Fibroblast of lung (primary cell): ENCODE data around the gene RBM27. TPM values are rescaled to one million over a fixed set of nuclear protein-coding genes. Genes with fewer than 3 reads are reported as not detected.
A peak's percentile ranks its signal among the peaks of the same experiment; 100 is the strongest.
"Not testable (repeated sequence)": the region's sequence is repeated elsewhere in the genome, so short reads cannot be mapped to it uniquely, and the experiment has no call there.

Experiments used
- DNase-seq, 2 donors: peaks; one replicate each; pipeline versions ENCODE4 v3.0.0 to v3.0.0-alpha.2; 2010; ENCODE audit warnings: low read depth in 2 of 2
- H2AFZ ChIP-seq: 2 replicates; pipeline ENCODE4 v1.5.1; 2012; ENCODE audit warnings: low read length, control low read depth, inconsistent platforms
- H3K27ac ChIP-seq: 2 replicates; pipeline ENCODE4 v1.5.1; 2011; ENCODE audit warnings: low read length, control low read depth; ENCODE audit not compliant: insufficient read depth
- H3K27me3 ChIP-seq: 2 replicates; pipeline ENCODE4 v1.5.1; 2011; ENCODE audit warnings: mild to moderate bottlenecking, low read length; ENCODE audit not compliant: control insufficient read depth, insufficient read depth
- H3K36me3 ChIP-seq: 2 replicates; pipeline ENCODE4 v1.5.1; 2011; ENCODE audit warnings: low read length; ENCODE audit not compliant: control insufficient read depth, insufficient read depth
- H3K4me1 ChIP-seq: 2 replicates; pipeline ENCODE4 v1.5.1; 2011; ENCODE audit warnings: low read length; ENCODE audit not compliant: control insufficient read depth, insufficient read depth; ENCODE audit errors: extremely low read depth
- H3K4me2 ChIP-seq: 2 replicates; pipeline ENCODE4 v1.5.1; 2011; ENCODE audit warnings: low read length, control low read depth; ENCODE audit not compliant: insufficient read depth; ENCODE audit errors: extremely low read depth
- H3K4me3 ChIP-seq, 4 experiments: fragments of 200-600 bp in 1 of 4; sonication (generic) in 1 of 4; replicated peaks in 1 of 4; 2 replicates each; pipeline ENCODE4 v1.5.1; 2011 to 2016; ENCODE audit warnings: low read length in 4 of 4, low read depth in 3 of 4, mild to moderate bottlenecking in 3 of 4, control low read depth in 2 of 4, inconsistent platforms in 1 of 4, mixed read lengths in 1 of 4; ENCODE audit not compliant: insufficient read depth in 1 of 4; ENCODE audit errors: control extremely low read depth in 1 of 4
- H3K79me2 ChIP-seq: 2 replicates; pipeline ENCODE4 v1.5.1; 2012; ENCODE audit warnings: mild to moderate bottlenecking, low read length, inconsistent platforms; ENCODE audit not compliant: control insufficient read depth, insufficient read depth
- H3K9ac ChIP-seq: 2 replicates; pipeline ENCODE4 v1.5.1; 2011; ENCODE audit warnings: mild to moderate bottlenecking, low read length, control low read depth; ENCODE audit not compliant: insufficient read depth
- H3K9me3 ChIP-seq: 2 replicates; pipeline ENCODE4 v1.5.1; 2012; ENCODE audit warnings: low read depth, low read length; ENCODE audit not compliant: control insufficient read depth, insufficient read depth
- H4K20me1 ChIP-seq: 2 replicates; pipeline ENCODE4 v1.5.1; 2011; ENCODE audit warnings: low read length; ENCODE audit not compliant: control insufficient read depth, insufficient read depth; ENCODE audit errors: extremely low read depth
- EZH2 ChIP-seq: IDR thresholded peaks from 2 replicates; pipeline ENCODE4 v1.5.1; 2012; ENCODE audit warnings: low read length, control low read depth, mild to moderate bottlenecking; ENCODE audit errors: missing control alignments
- polyA plus RNA-seq, 2 donors: library from polyadenylated mRNA; depleted of rRNA in 1 of 2; stranded (reverse) in 1 of 2; unstranded in 1 of 2; fragments of >200 nt; gene quantifications; 2 replicates each; pipeline ENCODE4 v1.2.1, GENCODE V29; 2011 to 2012; ENCODE audit warnings: missing spikeins in 1 of 2
- total RNA-seq: library from RNA; depleted of rRNA; stranded (reverse); fragments of >200 nt; gene quantifications from 2 replicates; pipeline ENCODE4 v1.2.1, GENCODE V29; 2014
- TF ChIP-seq, protein P1 (sequence below), 2 donors: IDR thresholded peaks in 1 of 2; conservative IDR thresholded peaks in 1 of 2; 1 replicate in 1 of 2; 2 replicates in 1 of 2; pipeline ENCODE4 v1.5.1; 2011 to 2012; ENCODE audit warnings: low read length in 2 of 2, control low read depth in 1 of 2, inconsistent platforms in 1 of 2, low read depth in 1 of 2, mild to moderate bottlenecking in 1 of 2

Gene RBM27
- total and polyA plus RNA-seq, 2 donors (not counting 1 experiment from before 2014, with no cell fraction given), result 15.0 to 23.9 TPM

- Histone ChIP-seq H3K9me3 (no peaks in the 10 kb centered on the region), H3K79me2 (peaks cover under 1% of the 10 kb centered on the region), H3K27me3 (no peaks in the 10 kb centered on the region), H3K4me1 (no peaks in the 10 kb centered on the region), H3K9ac (no peak overlapping the region), H3K36me3 (no peaks in the 10 kb centered on the region), H4K20me1 (no peaks in the 10 kb centered on the region), H3K27ac (no peak overlapping the region), H3K4me3 (no peak overlapping the region), H2AFZ (no peak overlapping the region), H3K4me2 (no peak overlapping the region)
- no peak for DNase-seq
- TF ChIP-seq EZH2, result no peak
- TF ChIP-seq, protein P1, sequence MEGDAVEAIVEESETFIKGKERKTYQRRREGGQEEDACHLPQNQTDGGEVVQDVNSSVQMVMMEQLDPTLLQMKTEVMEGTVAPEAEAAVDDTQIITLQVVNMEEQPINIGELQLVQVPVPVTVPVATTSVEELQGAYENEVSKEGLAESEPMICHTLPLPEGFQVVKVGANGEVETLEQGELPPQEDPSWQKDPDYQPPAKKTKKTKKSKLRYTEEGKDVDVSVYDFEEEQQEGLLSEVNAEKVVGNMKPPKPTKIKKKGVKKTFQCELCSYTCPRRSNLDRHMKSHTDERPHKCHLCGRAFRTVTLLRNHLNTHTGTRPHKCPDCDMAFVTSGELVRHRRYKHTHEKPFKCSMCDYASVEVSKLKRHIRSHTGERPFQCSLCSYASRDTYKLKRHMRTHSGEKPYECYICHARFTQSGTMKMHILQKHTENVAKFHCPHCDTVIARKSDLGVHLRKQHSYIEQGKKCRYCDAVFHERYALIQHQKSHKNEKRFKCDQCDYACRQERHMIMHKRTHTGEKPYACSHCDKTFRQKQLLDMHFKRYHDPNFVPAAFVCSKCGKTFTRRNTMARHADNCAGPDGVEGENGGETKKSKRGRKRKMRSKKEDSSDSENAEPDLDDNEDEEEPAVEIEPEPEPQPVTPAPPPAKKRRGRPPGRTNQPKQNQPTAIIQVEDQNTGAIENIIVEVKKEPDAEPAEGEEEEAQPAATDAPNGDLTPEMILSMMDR (conservative IDR thresholded peaks at IDR 0.05 in 1 of 2, IDR thresholded peaks at IDR 0.05 in 1 of 2; ENCODE audit: low read depth in 1 of 2, low read length in 2 of 2), result no peak
Measured at GRCh38 chr5:146173597-146173996, 29.8 kb upstream of the RBM27 start.

DNA sequence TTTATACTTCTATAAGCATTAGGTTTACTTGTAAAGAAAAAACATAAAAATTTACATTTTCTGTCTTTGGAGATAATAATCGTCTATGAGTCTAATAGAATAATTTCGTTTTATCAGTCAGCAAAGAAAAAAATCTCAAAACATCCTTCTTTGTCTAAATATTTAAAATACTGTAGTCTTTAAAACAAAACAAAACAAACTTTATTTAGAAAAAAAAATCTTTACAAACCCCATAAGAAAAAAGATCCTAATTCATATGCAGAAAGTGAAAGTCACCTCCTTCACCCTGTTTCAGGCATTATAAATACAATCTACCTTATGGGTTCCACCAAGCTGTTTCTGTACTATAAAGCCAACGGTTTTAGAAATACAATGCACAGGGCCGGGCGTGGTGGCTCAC, 26.6 kb upstream of the RBM27 start:
- Histone ChIP-seq H3K27ac (no peak overlapping the region), H3K9ac (no peak overlapping the region), H3K9me3 (no peaks in the 10 kb centered on the region), H3K4me3 (no peak overlapping the region), H4K20me1 (no peaks in the 10 kb centered on the region), H3K4me1 (no peaks in the 10 kb centered on the region), H3K36me3 (no peaks in the 10 kb centered on the region), H3K4me2 (no peak overlapping the region), H3K79me2 (peaks cover 28% of the 10 kb centered on the region), H2AFZ (no peak overlapping the region), H3K27me3 (no peaks in the 10 kb centered on the region)
- DNase-seq, result no peak
- no peak for TF ChIP-seq EZH2
- TF ChIP-seq, protein P1 (conservative IDR thresholded peaks at IDR 0.05 in 1 of 2, IDR thresholded peaks at IDR 0.05 in 1 of 2; ENCODE audit: low read depth in 1 of 2, low read length in 2 of 2), result no peak

DNA sequence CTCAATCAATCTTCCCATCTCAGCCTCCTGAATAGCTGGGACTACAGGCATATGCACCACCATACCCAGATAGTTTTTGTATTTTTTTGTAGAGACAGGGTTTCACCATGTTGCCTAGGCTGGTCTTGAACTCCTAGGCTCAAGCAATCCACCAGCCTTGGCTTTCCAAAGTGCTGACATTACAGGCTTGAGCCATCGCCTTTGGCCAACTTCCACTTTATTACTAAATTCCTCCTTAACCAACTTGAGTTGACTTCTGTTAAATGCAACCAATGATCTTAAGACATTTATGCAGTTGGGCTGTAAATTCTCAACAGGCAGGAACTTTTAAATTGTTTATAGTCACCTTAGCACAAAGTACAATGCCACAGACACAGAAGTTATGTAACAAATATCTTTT, 23.7 kb upstream of the RBM27 start:
- H3K9ac ChIP-seq, result no peak overlapping the region
- no peak for DNase-seq
- H4K20me1 ChIP-seq, result no peaks in the 10 kb centered on the region
- no peaks in the 10 kb centered on the region for H3K9me3 ChIP-seq
- no peaks in the 10 kb centered on the region for H3K36me3 ChIP-seq
- H3K27me3 ChIP-seq, result no peaks in the 10 kb centered on the region
- H3K4me3 ChIP-seq, result no peak overlapping the region
- H3K4me1 ChIP-seq, result no peaks in the 10 kb centered on the region
- H3K4me2 ChIP-seq, result no peak overlapping the region
- H3K79me2 ChIP-seq, result peaks cover 33% of the 10 kb centered on the region
- TF ChIP-seq, protein P1 (conservative IDR thresholded peaks at IDR 0.05 in 1 of 2, IDR thresholded peaks at IDR 0.05 in 1 of 2; ENCODE audit: low read depth in 1 of 2, low read length in 2 of 2), result no peak
- no peak for TF ChIP-seq EZH2
- no peak overlapping the region for H3K27ac ChIP-seq
- no peak overlapping the region for H2AFZ ChIP-seq

DNA sequence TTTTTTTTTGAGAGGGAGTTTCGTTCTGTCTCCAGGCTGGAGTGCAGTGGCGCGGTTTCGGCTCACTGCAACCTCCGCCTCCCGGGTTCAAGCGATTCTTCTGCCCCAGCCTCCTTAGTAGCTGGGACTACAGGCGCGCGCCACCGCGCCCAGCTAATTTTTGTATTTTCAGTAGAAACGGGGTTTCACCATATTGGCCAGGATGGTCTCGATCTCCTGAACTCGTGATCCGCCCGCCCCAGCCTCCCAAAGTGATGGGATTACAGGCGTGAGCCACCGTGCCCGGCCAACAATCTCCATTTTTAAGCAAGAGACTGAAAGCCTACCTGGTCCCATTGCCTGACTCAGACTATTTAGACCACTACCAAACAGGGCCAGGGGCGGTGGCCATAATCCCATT, 20.0 kb upstream of the RBM27 start:
- H3K9ac ChIP-seq, H3K9me3 ChIP-seq, H3K27me3 ChIP-seq, H3K27ac ChIP-seq, H3K4me1 ChIP-seq, H4K20me1 ChIP-seq, H3K36me3 ChIP-seq, DNase-seq: not testable (repeated sequence)
- Histone ChIP-seq H3K4me3 (peak overlapping the region in 2 of 4 experiments; percentile 71 to 73), H2AFZ (peak overlapping the region; percentile 99), H3K79me2 (peaks cover 33% of the 10 kb centered on the region), H3K4me2 (peak overlapping the region; percentile 96)
